Neuronal stem cell (in vitro differentiated cells): Measurements from ENCODE around the gene FJX1.
"Not testable (repeated sequence)": the region's sequence is repeated elsewhere in the genome, so short reads cannot be mapped to it uniquely, and the experiment has no call there.

ENCODE experiments used
- DNase-seq: peaks from one replicate; pipeline ENCODE4 v3.0.0-alpha.2; 2013; ENCODE audit warnings: low spot score
- H2AFZ ChIP-seq: one replicate; pipeline ENCODE4 v1.6.1; 2013; ENCODE audit warnings: mild to moderate bottlenecking, low read length, inconsistent platforms
- H2AK5ac ChIP-seq: 2 replicates; pipeline ENCODE4 v1.6.1; 2013; ENCODE audit warnings: low read depth, mild to moderate bottlenecking, inconsistent platforms, low read length, moderate library complexity, mixed read lengths
- H2BK120ac ChIP-seq: 2 replicates; pipeline ENCODE4 v1.6.1; 2013; ENCODE audit warnings: low read depth, mild to moderate bottlenecking, inconsistent platforms, low read length, moderate library complexity, mixed read lengths
- H2BK12ac ChIP-seq: one replicate; pipeline ENCODE4 v1.6.1; 2013; ENCODE audit warnings: low read length, inconsistent platforms
- H2BK15ac ChIP-seq: 2 replicates; pipeline ENCODE4 v1.6.1; 2013; ENCODE audit warnings: mild to moderate bottlenecking, low read length, inconsistent platforms, mixed read lengths
- H2BK5ac ChIP-seq: one replicate; pipeline ENCODE4 v1.6.1; 2013; ENCODE audit warnings: inconsistent platforms, mild to moderate bottlenecking, low read length, moderate library complexity
- H3K14ac ChIP-seq: one replicate; pipeline ENCODE4 v1.6.1; 2013; ENCODE audit warnings: low read length, inconsistent platforms
- H3K18ac ChIP-seq: 2 replicates; pipeline ENCODE4 v1.6.1; 2013; ENCODE audit warnings: low read length, inconsistent platforms
- H3K23ac ChIP-seq: 2 replicates; pipeline ENCODE4 v1.6.1; 2013; ENCODE audit warnings: low read depth, mild to moderate bottlenecking, mixed read lengths, low read length, inconsistent platforms; ENCODE audit not compliant: poor library complexity
- H3K27ac ChIP-seq: replicated peaks from 3 replicates; pipeline ENCODE4 v1.5.1; 2013; ENCODE audit warnings: low read length, inconsistent platforms
- H3K27me3 ChIP-seq, 3 experiments: 2 replicates each; pipeline ENCODE4 v1.6.1; 2013; ENCODE audit warnings: low read length in 3 of 3, mild to moderate bottlenecking in 2 of 3, inconsistent platforms in 1 of 3, low read depth in 1 of 3, mixed read lengths in 1 of 3, moderate library complexity in 1 of 3; ENCODE audit not compliant: control insufficient read depth in 3 of 3, insufficient read depth in 3 of 3
- H3K36me3 ChIP-seq, 2 donors: replicated peaks in 1 of 2; 2 replicates each; pipeline ENCODE4 v1.6.1; 2013; ENCODE audit warnings: low read length in 2 of 2; ENCODE audit not compliant: control insufficient read depth in 2 of 2, insufficient read depth in 2 of 2
- H3K4ac ChIP-seq: 2 replicates; pipeline ENCODE4 v1.6.1; 2013; ENCODE audit warnings: inconsistent platforms, mild to moderate bottlenecking, low read length, moderate library complexity
- H3K4me1 ChIP-seq, 2 donors: 1 replicate in 1 of 2; 2 replicates in 1 of 2; pipeline ENCODE4 v1.6.1; 2013; ENCODE audit warnings: low read length in 2 of 2, low read depth in 1 of 2; ENCODE audit not compliant: control insufficient read depth in 2 of 2, insufficient read depth in 1 of 2
- H3K4me2 ChIP-seq: one replicate; pipeline ENCODE4 v1.6.1; 2013; ENCODE audit warnings: mild to moderate bottlenecking, low read length, inconsistent platforms; ENCODE audit not compliant: insufficient read depth, poor library complexity, severe bottlenecking
- H3K4me3 ChIP-seq, 2 donors: 2 replicates each; pipeline ENCODE4 v1.5.1; 2013; ENCODE audit warnings: low read length in 2 of 2, mild to moderate bottlenecking in 2 of 2, inconsistent platforms in 1 of 2, moderate library complexity in 1 of 2
- H3K79me1 ChIP-seq: one replicate; pipeline ENCODE4 v1.6.1; 2013; ENCODE audit warnings: low read depth, mild to moderate bottlenecking, inconsistent platforms, low read length, moderate library complexity
- H3K9ac ChIP-seq: one replicate; pipeline ENCODE4 v1.6.1; 2013; ENCODE audit warnings: mild to moderate bottlenecking, low read depth, low read length, inconsistent platforms; ENCODE audit not compliant: poor library complexity
- H3K9me3 ChIP-seq, 2 donors: replicated peaks in 1 of 2; 2 replicates each; pipeline versions ENCODE3 to v1.6.1; 2013; ENCODE audit warnings: low read length in 2 of 2, mild to moderate bottlenecking in 2 of 2, inconsistent platforms in 1 of 2, low read depth in 1 of 2, mixed read lengths in 1 of 2, moderate library complexity in 1 of 2; ENCODE audit not compliant: control insufficient read depth in 2 of 2, insufficient read depth in 1 of 2
- H4K8ac ChIP-seq: one replicate; pipeline ENCODE4 v1.6.1; 2013; ENCODE audit warnings: low read depth, mild to moderate bottlenecking, inconsistent platforms, low read length, moderate library complexity
- H4K91ac ChIP-seq: one replicate; pipeline ENCODE4 v1.6.1; 2013; ENCODE audit warnings: low read length, low read depth, mild to moderate bottlenecking, inconsistent platforms; ENCODE audit not compliant: poor library complexity
- WGBS, 2 donors: extraction: QIAGEN DNeasy Blood & Tissue Kit; methylation state at CpG; one replicate each; pipeline ENCODE4 v1.1.7; 2013; ENCODE audit warnings: missing lambda C conversion rate in 2 of 2, mixed read lengths in 1 of 2; ENCODE audit not compliant: insufficient read length in 2 of 2, insufficient replicate concordance in 1 of 2; ENCODE audit errors: extremely low coverage in 2 of 2; 5-methylcytosine and 5-hydroxymethylcytosine counted together

FJX1 gene

GRCh38 chr11:35651263-35651662, 33.0 kb downstream of the FJX1 start:
- H2BK5ac ChIP-seq: no peak overlapping the region
- H4K8ac ChIP-seq: no peak overlapping the region
- H3K4me3 ChIP-seq: no peak overlapping the region
- H3K79me1 ChIP-seq: no peaks in the 10 kb centered on the region
- no peak overlapping the region for H2BK15ac ChIP-seq
- H3K14ac ChIP-seq: no peak overlapping the region
- no peak overlapping the region for H2BK12ac ChIP-seq
- H2BK120ac ChIP-seq: no peak overlapping the region
- H3K9me3 ChIP-seq: no peaks in the 10 kb centered on the region
- no peak overlapping the region for H4K91ac ChIP-seq
- H3K27ac ChIP-seq: no peak overlapping the region
- H3K36me3 ChIP-seq: no peaks in the 10 kb centered on the region
- H3K27me3 ChIP-seq: no peaks in the 10 kb centered on the region
- H2AFZ ChIP-seq: no peak overlapping the region
- H3K18ac ChIP-seq: no peak overlapping the region
- no peak for DNase-seq
- no peak overlapping the region for H2AK5ac ChIP-seq
- no peak overlapping the region for H3K23ac ChIP-seq
- no peak overlapping the region for H3K4me2 ChIP-seq
- H3K4ac ChIP-seq: no peak overlapping the region
- no CpG with 5 or more reads among the region's 3 CpGs for WGBS, 2 donors
- no peak overlapping the region for H3K9ac ChIP-seq
- peaks cover 3 to 6% of the 10 kb centered on the region in 2 donors for H3K4me1 ChIP-seq

GRCh38 chr11:35652786-35653185, 34.5 kb downstream of the FJX1 start:
- no CpG with 5 or more reads among the region's 5 CpGs for WGBS, 2 donors
- H3K79me1 ChIP-seq, H3K4ac ChIP-seq, H3K27me3 ChIP-seq, H2AFZ ChIP-seq, H3K27ac ChIP-seq, H2BK120ac ChIP-seq, H2BK15ac ChIP-seq, H3K9me3 ChIP-seq, H3K23ac ChIP-seq, H3K18ac ChIP-seq, H2BK5ac ChIP-seq, H3K4me1 ChIP-seq, H2AK5ac ChIP-seq, H4K8ac ChIP-seq, H3K4me3 ChIP-seq, H2BK12ac ChIP-seq, DNase-seq, H3K9ac ChIP-seq, H3K36me3 ChIP-seq, H4K91ac ChIP-seq, H3K14ac ChIP-seq, H3K4me2 ChIP-seq: not testable (repeated sequence)

- peak overlapping the region; percentile 74 for H3K27ac ChIP-seq
These were observed 36.5 kb downstream of the FJX1 start for GRCh38 chr11:35654711-35655110.

GRCh38 chr11:35655254-35655653, 37.0 kb downstream of the FJX1 start:
- H3K23ac ChIP-seq: no peak overlapping the region
- H3K4me1 ChIP-seq: peaks cover 3 to 6% of the 10 kb centered on the region in 2 donors
- no peak overlapping the region for H3K4me3 ChIP-seq
- H3K27ac ChIP-seq: peak overlapping the region; percentile 40
- DNase-seq: no peak
- no CpG with 5 or more reads among the region's 1 CpG for WGBS, 2 donors
- no peaks in the 10 kb centered on the region for H3K36me3 ChIP-seq
- H3K9me3 ChIP-seq: no peaks in the 10 kb centered on the region
- no peak overlapping the region for H3K9ac ChIP-seq
- no peak overlapping the region for H3K4me2 ChIP-seq
- H2BK15ac ChIP-seq: no peak overlapping the region
- no peak overlapping the region for H3K4ac ChIP-seq
- H3K27me3 ChIP-seq: no peaks in the 10 kb centered on the region
- no peaks in the 10 kb centered on the region for H3K79me1 ChIP-seq
- no peak overlapping the region for H2AK5ac ChIP-seq
- no peak overlapping the region for H2BK12ac ChIP-seq
- no peak overlapping the region for H3K18ac ChIP-seq
- no peak overlapping the region for H4K91ac ChIP-seq
- no peak overlapping the region for H2BK5ac ChIP-seq
- no peak overlapping the region for H2BK120ac ChIP-seq
- no peak overlapping the region for H4K8ac ChIP-seq
- no peak overlapping the region for H3K14ac ChIP-seq
- H2AFZ ChIP-seq: peak overlapping the region; percentile 91

More at GRCh38 chr11:35654711-35655110, 36.5 kb downstream of the FJX1 start:
- H3K9ac ChIP-seq: no peak overlapping the region
- H2BK5ac ChIP-seq: no peak overlapping the region
- no peak overlapping the region for H2AK5ac ChIP-seq
- no peak overlapping the region for H3K4me3 ChIP-seq
- DNase-seq: peak; percentile 27
- no peak overlapping the region for H3K14ac ChIP-seq
- H2BK120ac ChIP-seq: no peak overlapping the region
- no peaks in the 10 kb centered on the region for H3K27me3 ChIP-seq
- no peaks in the 10 kb centered on the region for H3K36me3 ChIP-seq
- no peak overlapping the region for H3K23ac ChIP-seq
- H2BK12ac ChIP-seq: no peak overlapping the region
- no peak overlapping the region for H3K4ac ChIP-seq
- no peak overlapping the region for H3K18ac ChIP-seq
- peak overlapping the region; percentile 91 for H2AFZ ChIP-seq
- peak overlapping the region; percentile 46 for H3K4me2 ChIP-seq
- H4K91ac ChIP-seq: no peak overlapping the region
- WGBS, 2 donors: no CpG with 5 or more reads among the region's 6 CpGs
- no peaks in the 10 kb centered on the region for H3K9me3 ChIP-seq
- no peak overlapping the region for H2BK15ac ChIP-seq
- H4K8ac ChIP-seq: no peak overlapping the region
- H3K79me1 ChIP-seq: no peaks in the 10 kb centered on the region
- peaks cover 3 to 6% of the 10 kb centered on the region in 2 donors for H3K4me1 ChIP-seq
